Loucy (cell line): ENCODE results near the gene GHRHR.

Source experiments
- H2AFZ ChIP-seq: fragments of 200-600 bp; sonication (generic); 2 replicates; pipeline ENCODE4 v1.6.0; 2016; ENCODE audit warnings: antibody characterized with exemption, mild to moderate bottlenecking, low read length, moderate library complexity
- H3F3A ChIP-seq: fragments of 200-600 bp; 2 replicates; pipeline ENCODE4 v1.6.0; 2016; ENCODE audit warnings: antibody characterized with exemption, low read depth, mild to moderate bottlenecking
- H3K27me3 ChIP-seq: fragments of 200-600 bp; sonication (generic); 2 replicates; pipeline ENCODE4 v1.6.1; 2014; ENCODE audit warnings: low read length, mild to moderate bottlenecking; ENCODE audit not compliant: insufficient read depth, poor library complexity, severe bottlenecking
- H3K36me3 ChIP-seq: fragments of 200-600 bp; sonication (generic); 2 replicates; pipeline ENCODE4 v1.6.1; 2016; ENCODE audit warnings: low read length; ENCODE audit not compliant: insufficient read depth
- H3K4me1 ChIP-seq: fragments of 200-600 bp; sonication (generic); 2 replicates; pipeline ENCODE4 v1.5.1; 2014; ENCODE audit warnings: low read length, mild to moderate bottlenecking; ENCODE audit not compliant: insufficient read depth, poor library complexity, severe bottlenecking
- H3K4me2 ChIP-seq: fragments of 200-600 bp; sonication (generic); 2 replicates; pipeline ENCODE4 v1.6.0; 2014; ENCODE audit warnings: antibody characterized with exemption, low read length, low read depth, mild to moderate bottlenecking; ENCODE audit not compliant: poor library complexity, severe bottlenecking
- H3K4me3 ChIP-seq: fragments of 200-600 bp; sonication (generic); 2 replicates; pipeline ENCODE4 v1.5.1; 2014; ENCODE audit warnings: low read length, mild to moderate bottlenecking, mixed read lengths; ENCODE audit not compliant: poor library complexity, severe bottlenecking
- H3K79me2 ChIP-seq: fragments of 200-600 bp; sonication (generic); 2 replicates; pipeline ENCODE4 v1.6.1; 2014; ENCODE audit warnings: low read length; ENCODE audit not compliant: insufficient read depth
- H3K9ac ChIP-seq: fragments of 200-600 bp; sonication (generic); 2 replicates; pipeline ENCODE4 v1.6.0; 2014; ENCODE audit warnings: mild to moderate bottlenecking, low read depth, low read length, moderate library complexity; ENCODE audit not compliant: poor library complexity, severe bottlenecking
- H3K9me2 ChIP-seq: fragments of 200-600 bp; sonication (generic); replicated peaks from 2 replicates; pipeline ENCODE4 v1.6.1; 2016; ENCODE audit warnings: low read depth, low read length, mixed read lengths
- H3K9me3 ChIP-seq: fragments of 200-600 bp; sonication (generic); 2 replicates; pipeline ENCODE4 v1.6.1; 2014; ENCODE audit warnings: mild to moderate bottlenecking, antibody characterized with exemption, low read length, low read depth; ENCODE audit not compliant: insufficient read depth
- H4K20me1 ChIP-seq: fragments of 200-600 bp; sonication (generic); 2 replicates; pipeline ENCODE4 v1.6.0; 2014; ENCODE audit warnings: antibody characterized with exemption, low read length, mild to moderate bottlenecking; ENCODE audit not compliant: insufficient read depth, poor library complexity, severe bottlenecking
- CTCF ChIP-seq: fragments of 200-600 bp; sonication (generic); conservative IDR thresholded peaks from 2 replicates; pipeline ENCODE4 v1.5.1; 2014; ENCODE audit warnings: mild to moderate bottlenecking, antibody characterized with exemption, low read length
- EZH2phosphoT487 ChIP-seq: fragments of 200-600 bp; IDR thresholded peaks from 2 replicates; pipeline ENCODE4 v1.6.1; 2018; ENCODE audit warnings: antibody characterized with exemption, mild to moderate bottlenecking, moderate library complexity, borderline replicate concordance

The GHRHR gene

GRCh38 chr7:30925117-30925516, 38.6 kb upstream of the GHRHR start:
- TF ChIP-seq CTCF (no peak), EZH2phosphoT487 (no peak)
- no peaks in the 10 kb centered on the region for H4K20me1 ChIP-seq
- no peak overlapping the region for H3K9ac ChIP-seq
- H3F3A ChIP-seq, result no peaks in the 10 kb centered on the region
- H3K9me2 ChIP-seq, result no peaks in the 10 kb centered on the region
- H3K9me3 ChIP-seq, result no peaks in the 10 kb centered on the region
- no peaks in the 10 kb centered on the region for H3K79me2 ChIP-seq
- no peaks in the 10 kb centered on the region for H3K27me3 ChIP-seq
- H3K4me3 ChIP-seq, result no peak overlapping the region
- no peak overlapping the region for H3K4me2 ChIP-seq
- H3K4me1 ChIP-seq, result no peaks in the 10 kb centered on the region
- no peaks in the 10 kb centered on the region for H3K36me3 ChIP-seq
- H2AFZ ChIP-seq, result no peak overlapping the region

GRCh38 chr7:30925913-30926312, 37.8 kb upstream of the GHRHR start:
- Histone ChIP-seq H3K9me3 (no peaks in the 10 kb centered on the region), H3K36me3 (no peaks in the 10 kb centered on the region), H3K4me1 (no peaks in the 10 kb centered on the region), H3K79me2 (no peaks in the 10 kb centered on the region), H3F3A (no peaks in the 10 kb centered on the region), H4K20me1 (no peaks in the 10 kb centered on the region), H3K9me2 (no peaks in the 10 kb centered on the region), H3K27me3 (no peaks in the 10 kb centered on the region), H3K4me2 (no peak overlapping the region), H3K9ac (no peak overlapping the region), H3K4me3 (no peak overlapping the region), H2AFZ (no peak overlapping the region)
- no peak for TF ChIP-seq EZH2phosphoT487
- TF ChIP-seq CTCF, result no peak

- no peak for TF ChIP-seq EZH2phosphoT487
- no peak for TF ChIP-seq CTCF
- no peak overlapping the region for H3K9ac ChIP-seq
Observed at GRCh38 chr7:30926313-30926712, 37.4 kb upstream of the GHRHR start.

More at GRCh38 chr7:30926313-30926712, 37.4 kb upstream of the GHRHR start:
- Histone ChIP-seq H3F3A (no peaks in the 10 kb centered on the region), H3K27me3 (no peaks in the 10 kb centered on the region), H3K4me3 (no peak overlapping the region), H4K20me1 (no peaks in the 10 kb centered on the region), H3K9me2 (no peaks in the 10 kb centered on the region), H3K9me3 (no peaks in the 10 kb centered on the region), H3K36me3 (no peaks in the 10 kb centered on the region), H2AFZ (no peak overlapping the region), H3K79me2 (no peaks in the 10 kb centered on the region), H3K4me2 (no peak overlapping the region), H3K4me1 (no peaks in the 10 kb centered on the region)
